Left lung (tissue), 10 donors: ENCODE measurements around the gene POMZP3. TPM values are rescaled to one million over a fixed set of nuclear protein-coding genes. Genes with fewer than 3 reads are reported as not detected.
"Not testable (repeated sequence)": the region's sequence is repeated elsewhere in the genome, so short reads cannot be mapped to it uniquely, and the experiment has no call there.

Experiments
- ATAC-seq: fragments of 200-7000 bp; cut with Tn5 transposase; one replicate; pipeline ENCODE4 v1.9.1; 2020; ENCODE audit warnings: moderate library complexity
- DNase-seq, 4 donors: peaks; one replicate each; pipeline ENCODE4 v3.0.0-alpha.2; 2013 to 2020
- H3K27ac ChIP-seq, 2 donors: fragments of 200-600 bp; sonication (generic) in 1 of 2; one replicate each; pipeline versions ENCODE4 v1.5.0 to v1.8.0; 2020 to 2021
- H3K27me3 ChIP-seq, 2 donors: fragments of 200-600 bp; sonication (generic) in 1 of 2; one replicate each; pipeline versions ENCODE4 v1.5.0 to v1.8.0; 2020 to 2021
- H3K36me3 ChIP-seq, 2 donors: fragments of 200-600 bp; sonication (generic) in 1 of 2; one replicate each; pipeline versions ENCODE4 v1.5.0 to v1.8.0; 2020 to 2021
- H3K4me1 ChIP-seq, 2 donors: fragments of 200-600 bp; one replicate each; pipeline ENCODE4 v1.8.0; 2021
- H3K4me3 ChIP-seq, 2 donors: fragments of 200-600 bp; sonication (generic) in 1 of 2; one replicate each; pipeline versions ENCODE4 v1.5.0 to v1.8.0; 2020 to 2021; ENCODE audit warnings: mild to moderate bottlenecking in 1 of 2
- H3K9me3 ChIP-seq, 2 donors: fragments of 200-600 bp; sonication (generic) in 1 of 2; one replicate each; pipeline versions ENCODE4 v1.5.0 to v1.8.0; 2020 to 2021
- intact Hi-C, 2 donors: fragments of 100-400 bp; cut with DNase I; formaldehyde crosslinking; loops; one replicate each; pipeline versions ENCODE4 v1.11.2 to v1.14.2; 2022
- polyA plus RNA-seq, 6 donors: library from polyadenylated mRNA; unstranded; fragments of 120-200 nt; gene quantifications; one replicate each; pipeline ENCODE4 v1.2.1, GENCODE V29; 2013; ENCODE audit not compliant: insufficient read length in 6 of 6
- total RNA-seq, 2 donors: library from RNA; stranded (reverse); fragmentation: NEBNext Ultra II Directional; extraction: Animal tissue kit (Norgen Biotek cat#: 25700); gene quantifications; one replicate each; pipeline ENCODE4 v1.2.1, GENCODE V29; 2021
- donor health status: DM: no; HTN: yes; CAD: no.
- donor health status: DM: no; HTN: no; CAD: no.

Gene POMZP3
- total and polyA plus RNA-seq, 8 donors, result 13.3 to 26.1 (median 19.5) TPM

- intact Hi-C loops, H3K4me3 ChIP-seq, H3K9me3 ChIP-seq, H3K27me3 ChIP-seq, H3K36me3 ChIP-seq: not testable (repeated sequence)
- ATAC-seq, result peak; percentile 10
- Histone ChIP-seq H3K4me1 (peaks cover 26 to 31% of the 10 kb centered on the region in 2 donors), H3K27ac (peak overlapping the region; percentile 49 to 71)
- peak in 1 of 4 donors; percentile 39 for DNase-seq
These were observed 43.3 kb downstream of the POMZP3 start for GRCh38 chr7:76583636-76584281.

- ATAC-seq (peak; percentile 97), DNase-seq (peak in 3 of 4 donors; percentile 44 to 86 (median 77))
- H3K36me3 ChIP-seq, H3K27me3 ChIP-seq, H3K9me3 ChIP-seq, intact Hi-C loops, H3K4me3 ChIP-seq: not testable (repeated sequence)
- Histone ChIP-seq H3K27ac (peak overlapping the region; percentile 49 to 71), H3K4me1 (peaks cover 23 to 27% of the 10 kb centered on the region in 2 donors)
These were observed 44.0 kb downstream of the POMZP3 start for GRCh38 chr7:76582848-76583631.

GRCh38 chr7:76575919-76576655, 51.0 kb downstream of the POMZP3 start:
- peak overlapping the region in 1 of 2 donors; percentile 0 for H3K27ac ChIP-seq
- DNase-seq, H3K4me1 ChIP-seq, H3K27me3 ChIP-seq, H3K36me3 ChIP-seq, H3K4me3 ChIP-seq, intact Hi-C loops, H3K9me3 ChIP-seq: not testable (repeated sequence)
- peak; percentile 45 for ATAC-seq

- H3K4me3 ChIP-seq, H3K36me3 ChIP-seq, H3K27me3 ChIP-seq, H3K9me3 ChIP-seq, DNase-seq, H3K4me1 ChIP-seq, intact Hi-C loops: not testable (repeated sequence)
- ATAC-seq, result peak; percentile 84
- peak overlapping the region in 1 of 2 donors; percentile 18 for H3K27ac ChIP-seq
These were observed 51.6 kb downstream of the POMZP3 start for GRCh38 chr7:76575431-76575830.

- H3K4me1 ChIP-seq, result peaks cover 8 to 12% of the 10 kb centered on the region in 2 donors
- intact Hi-C loops, H3K27me3 ChIP-seq, H3K36me3 ChIP-seq, ATAC-seq, H3K9me3 ChIP-seq, H3K4me3 ChIP-seq, H3K27ac ChIP-seq: not testable (repeated sequence)
- peak in 1 of 4 donors; percentile 13 for DNase-seq
These were observed 54.8 kb downstream of the POMZP3 start for GRCh38 chr7:76572296-76572695.

- H3K36me3 ChIP-seq, H3K4me3 ChIP-seq, H3K9me3 ChIP-seq, H3K4me1 ChIP-seq, H3K27me3 ChIP-seq, DNase-seq, intact Hi-C loops: not testable (repeated sequence)
- ATAC-seq, result peak; percentile 54
- peak overlapping the region in 1 of 2 donors; percentile 66 for H3K27ac ChIP-seq
These were observed 56.7 kb downstream of the POMZP3 start for GRCh38 chr7:76570324-76570775.

- H3K36me3 ChIP-seq, H3K9me3 ChIP-seq, H3K27ac ChIP-seq, H3K27me3 ChIP-seq, DNase-seq, H3K4me3 ChIP-seq, ATAC-seq, intact Hi-C loops, H3K4me1 ChIP-seq: not testable (repeated sequence)
These were observed 58.3 kb downstream of the POMZP3 start for GRCh38 chr7:76568742-76569141.

- ATAC-seq, intact Hi-C loops: not testable (repeated sequence)
These were observed 59.3 kb downstream of the POMZP3 start for GRCh38 chr7:76567753-76568152.

GRCh38 chr7:76567311-76567710, 59.8 kb downstream of the POMZP3 start:
- H3K4me3 ChIP-seq, H3K27ac ChIP-seq, ATAC-seq, intact Hi-C loops, H3K9me3 ChIP-seq, DNase-seq, H3K36me3 ChIP-seq, H3K4me1 ChIP-seq, H3K27me3 ChIP-seq: not testable (repeated sequence)

More at GRCh38 chr7:76567753-76568152, 59.3 kb downstream of the POMZP3 start:
- not testable (repeated sequence) for H3K9me3 ChIP-seq, H3K27me3 ChIP-seq, H3K4me1 ChIP-seq, H3K27ac ChIP-seq, H3K36me3 ChIP-seq, H3K4me3 ChIP-seq, DNase-seq

GRCh38 chr7:76565001-76565400, 62.1 kb downstream of the POMZP3 start:
- H3K27me3 ChIP-seq, H3K27ac ChIP-seq, H3K36me3 ChIP-seq, H3K9me3 ChIP-seq, ATAC-seq, H3K4me1 ChIP-seq, intact Hi-C loops, DNase-seq, H3K4me3 ChIP-seq: not testable (repeated sequence)

GRCh38 chr7:76561342-76561741, 65.7 kb downstream of the POMZP3 start:
- H3K27ac ChIP-seq, DNase-seq, H3K9me3 ChIP-seq, H3K4me3 ChIP-seq, ATAC-seq, H3K4me1 ChIP-seq, H3K36me3 ChIP-seq, H3K27me3 ChIP-seq, intact Hi-C loops: not testable (repeated sequence)

- ATAC-seq, result not testable (repeated sequence)
These were observed 66.9 kb downstream of the POMZP3 start for GRCh38 chr7:76560157-76560556.

More at GRCh38 chr7:76560157-76560556, 66.9 kb downstream of the POMZP3 start:
- H3K27me3 ChIP-seq, H3K4me1 ChIP-seq, H3K9me3 ChIP-seq, DNase-seq, H3K4me3 ChIP-seq, H3K36me3 ChIP-seq, intact Hi-C loops, H3K27ac ChIP-seq: not testable (repeated sequence)
